K562 (cell line): ENCODE data around the gene TAS1R3.

ENCODE experiments used
- BRCA1 ChIP-seq, 2 experiments: fragments of 450-650 bp in 1 of 2; sonication (generic) in 1 of 2; formaldehyde crosslinking in 1 of 2; IDR thresholded peaks; 2 replicates each; pipeline versions ENCODE4 v1.5.0 to v1.6.1; 2017 to 2020; ENCODE audit warnings: mild to moderate bottlenecking in 1 of 2, missing genetic modification reagents in 1 of 2
- RAD21 ChIP-seq, 2 experiments: fragments of 250-450 bp in 1 of 2; fragments of 450-650 bp in 1 of 2; sonication (Bioruptor Pico) in 1 of 2; formaldehyde crosslinking in 1 of 2; IDR thresholded peaks in 1 of 2; conservative IDR thresholded peaks in 1 of 2; 2 replicates each; pipeline versions ENCODE4 v1.4.0 to v1.8.0; 2020 to 2022; ENCODE audit warnings: mild to moderate bottlenecking in 2 of 2, moderate library complexity in 1 of 2

GRCh38 chr1:1333551-1334241 is 2.6 kb downstream of the TAS1R3 start:
- no peak for TF ChIP-seq RAD21 (CRISPR knock-in tag; conservative IDR thresholded peaks at IDR 0.05 in 1 of 2, IDR thresholded peaks at IDR 0.05 in 1 of 2)
- no peak for TF ChIP-seq BRCA1 (IDR thresholded peaks at IDR 0.05)
- no peak for TF ChIP-seq BRCA1 (CRISPR knock-in tag; IDR thresholded peaks at IDR 0.05)
